GM06990 (cell line): ENCODE data around the gene THSD4.

Experiments used
- DNase-seq: peaks from one replicate; pipeline ENCODE4 v3.0.0-alpha.2; 2011; ENCODE audit not compliant: insufficient read length; ENCODE audit errors: extremely low read depth
- H3K27me3 ChIP-seq: replicated peaks from 2 replicates; pipeline ENCODE4 v1.6.0; 2011; ENCODE audit warnings: low read length; ENCODE audit not compliant: control insufficient read depth, insufficient read depth
- H3K36me3 ChIP-seq: 2 replicates; pipeline ENCODE4 v1.5.1; 2011; ENCODE audit warnings: low read length; ENCODE audit not compliant: control insufficient read depth, insufficient read depth
- H3K4me3 ChIP-seq: replicated peaks from 2 replicates; pipeline ENCODE4 v1.5.1; 2011; ENCODE audit warnings: low read depth, mild to moderate bottlenecking, control low read depth, low read length
- CTCF ChIP-seq: IDR thresholded peaks from 2 replicates; pipeline ENCODE4 v1.5.1; 2011; ENCODE audit warnings: low read length, control low read depth, mild to moderate bottlenecking, inconsistent platforms; ENCODE audit not compliant: insufficient read depth, poor library complexity, severe bottlenecking

THSD4 gene

GRCh38 chr15:71139241-71139640 is 24.0 kb downstream of the THSD4 start:
- no peak for DNase-seq
- TF ChIP-seq CTCF: no peak
- H3K36me3 ChIP-seq: no peaks in the 10 kb centered on the region

GRCh38 chr15:71141572-71141971 is 26.3 kb downstream of the THSD4 start:
- DNase-seq: no peak
- no peaks in the 10 kb centered on the region for H3K27me3 ChIP-seq
- no peak for TF ChIP-seq CTCF

More at GRCh38 chr15:71139241-71139640, 24.0 kb downstream of the THSD4 start:
- Histone ChIP-seq H3K4me3 (no peak overlapping the region), H3K27me3 (no peaks in the 10 kb centered on the region)

GRCh38 chr15:71142780-71143179 is 27.5 kb downstream of the THSD4 start:
- H3K36me3 ChIP-seq: no peaks in the 10 kb centered on the region
- DNase-seq: no peak
- no peaks in the 10 kb centered on the region for H3K27me3 ChIP-seq
- no peak for TF ChIP-seq CTCF
- no peak overlapping the region for H3K4me3 ChIP-seq

More at GRCh38 chr15:71141572-71141971, 26.3 kb downstream of the THSD4 start:
- Histone ChIP-seq H3K4me3 (no peak overlapping the region), H3K36me3 (no peaks in the 10 kb centered on the region)

- no peak overlapping the region for H3K4me3 ChIP-seq
- no peak for TF ChIP-seq CTCF
- no peaks in the 10 kb centered on the region for H3K27me3 ChIP-seq
- H3K36me3 ChIP-seq: no peaks in the 10 kb centered on the region
- DNase-seq: no peak
These were observed 28.4 kb downstream of the THSD4 start for GRCh38 chr15:71143373-71144310.

- DNase-seq: no peak
- TF ChIP-seq CTCF: no peak
- H3K27me3 ChIP-seq: no peaks in the 10 kb centered on the region
- H3K36me3 ChIP-seq: no peaks in the 10 kb centered on the region
- H3K4me3 ChIP-seq: no peak overlapping the region
These were observed 30.4 kb downstream of the THSD4 start for GRCh38 chr15:71145648-71146047.

- DNase-seq: no peak
- Histone ChIP-seq H3K27me3 (no peaks in the 10 kb centered on the region), H3K4me3 (no peak overlapping the region), H3K36me3 (no peaks in the 10 kb centered on the region)
- TF ChIP-seq CTCF: no peak
These were observed 31.3 kb downstream of the THSD4 start for GRCh38 chr15:71146580-71146982.
